Inflammatory macrophage (primary cell): ENCODE data around the gene ARL4C.
"Not testable (repeated sequence)": the region's sequence is repeated elsewhere in the genome, so short reads cannot be mapped to it uniquely, and the experiment has no call there.

Experiments used
- DNase-seq, 2 donors: peaks; one replicate each; pipeline ENCODE4 v3.0.0-alpha.2; 2020 to 2022

Gene ARL4C

DNA sequence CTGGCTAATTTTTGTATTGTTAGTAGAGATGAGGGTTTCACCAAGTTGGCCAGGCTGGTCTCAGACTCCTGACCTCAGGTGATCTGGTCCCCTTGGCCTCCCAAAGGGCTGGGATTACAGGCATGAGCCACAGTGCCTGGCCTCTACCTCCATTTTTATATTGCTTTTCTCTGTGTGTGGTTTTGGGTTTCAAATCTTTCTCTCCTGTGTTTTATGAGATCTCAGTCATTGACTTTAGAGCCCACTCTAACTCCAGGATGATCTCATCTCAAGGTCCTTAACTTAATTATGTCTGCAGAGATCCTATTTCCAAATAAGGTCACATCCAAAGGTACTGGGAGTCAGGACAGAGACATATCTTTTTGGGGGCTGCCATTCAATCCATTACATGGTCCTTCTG is 24.7 kb downstream of the ARL4C start:
- no peak for DNase-seq

GRCh38 chr2:234469972-234470371 is 26.9 kb downstream of the ARL4C start:
- DNase-seq = no peak

- no peak for DNase-seq
These were observed 27.5 kb downstream of the ARL4C start for GRCh38 chr2:234469251-234469845.

DNA sequence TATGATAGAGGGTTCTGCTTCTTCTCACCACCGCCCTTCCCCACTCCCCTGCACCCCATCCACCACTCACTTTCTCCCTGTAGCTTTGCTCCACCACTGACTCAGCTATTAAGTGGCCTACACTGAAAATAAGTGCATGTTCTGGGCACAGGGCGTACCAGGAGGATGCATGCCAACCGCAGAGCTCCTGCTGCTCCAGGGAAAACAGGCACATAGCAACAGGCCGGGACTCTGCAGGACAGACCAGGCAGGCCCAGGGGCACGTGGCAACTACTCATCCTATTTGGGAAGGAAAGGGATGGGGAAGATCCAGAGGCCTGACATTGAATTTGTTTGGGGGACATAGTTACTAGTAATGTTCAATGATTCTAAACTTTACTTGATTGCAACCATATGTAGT is 28.4 kb downstream of the ARL4C start:
- no peak for DNase-seq

DNA sequence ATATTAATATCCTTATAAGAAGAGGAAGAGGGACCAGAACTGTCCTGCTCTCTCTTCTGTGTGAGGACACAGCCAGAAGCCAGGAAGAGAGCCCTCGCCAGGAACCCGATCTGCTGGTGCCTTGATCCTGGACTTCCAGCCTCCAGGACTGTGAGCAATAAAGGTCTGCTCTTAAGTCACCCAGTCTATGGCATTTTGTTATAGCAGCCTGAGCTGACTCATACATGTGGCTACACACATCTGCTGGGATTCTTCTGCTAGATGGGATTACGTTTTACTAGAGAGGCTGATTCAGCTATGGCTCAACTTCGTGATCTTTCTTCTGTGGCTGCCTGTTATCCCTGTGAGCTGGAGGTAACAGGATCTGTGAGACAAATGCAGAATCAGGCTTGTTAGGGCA is 29.6 kb downstream of the ARL4C start:
- no peak for DNase-seq

DNA sequence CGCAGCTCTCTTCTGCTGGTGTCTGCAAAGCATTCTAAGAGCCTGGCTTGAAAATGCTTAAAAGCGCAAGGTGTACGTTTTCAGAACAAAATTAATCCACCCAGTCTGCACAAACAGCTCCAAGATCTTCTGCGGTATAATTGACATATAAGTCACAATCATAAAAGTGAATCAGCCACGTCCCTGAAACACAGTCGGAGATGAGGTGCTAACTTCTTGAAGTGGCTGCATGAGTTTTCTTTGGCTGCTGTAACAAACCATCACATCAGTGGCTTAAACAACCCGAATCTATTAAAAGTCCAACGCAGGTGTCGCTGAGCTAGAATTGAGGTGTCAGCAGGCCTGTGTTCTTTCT is 32.6 kb downstream of the ARL4C start:
- DNase-seq = no peak

DNA sequence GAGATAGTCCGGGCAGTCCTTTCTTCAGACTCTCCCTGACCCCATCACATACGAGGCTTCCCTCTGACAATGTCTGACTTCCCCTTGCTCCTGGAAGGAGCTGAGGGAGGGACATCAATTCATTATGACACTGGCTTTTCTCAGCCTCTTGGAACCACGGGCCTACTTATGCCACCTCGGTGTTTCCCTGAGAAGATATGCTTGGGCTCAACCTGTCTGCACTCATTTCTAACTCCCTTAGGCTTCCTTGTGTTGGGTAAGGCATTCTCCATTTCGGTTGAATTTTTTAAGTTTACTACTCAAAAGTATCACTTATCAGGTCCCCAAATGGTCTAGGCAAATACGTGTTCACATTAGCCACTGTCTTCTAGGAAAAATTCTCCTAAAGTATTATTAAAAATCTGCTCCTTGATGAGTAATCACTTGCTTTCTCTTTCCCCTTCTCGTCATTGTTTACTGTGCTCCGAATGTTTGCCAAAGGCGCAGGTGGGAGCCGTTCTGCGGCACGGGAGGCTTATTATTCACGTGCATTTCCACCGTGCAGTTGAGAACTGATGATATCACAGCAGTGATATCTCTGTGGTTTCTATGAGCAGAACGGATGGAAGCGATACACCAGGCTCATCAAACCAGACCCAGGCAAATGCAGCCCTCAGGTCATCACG is 33.1 kb downstream of the ARL4C start:
- DNase-seq = no peak

- no peak for DNase-seq
These were observed 34.5 kb downstream of the ARL4C start for GRCh38 chr2:234462218-234462992.

DNA sequence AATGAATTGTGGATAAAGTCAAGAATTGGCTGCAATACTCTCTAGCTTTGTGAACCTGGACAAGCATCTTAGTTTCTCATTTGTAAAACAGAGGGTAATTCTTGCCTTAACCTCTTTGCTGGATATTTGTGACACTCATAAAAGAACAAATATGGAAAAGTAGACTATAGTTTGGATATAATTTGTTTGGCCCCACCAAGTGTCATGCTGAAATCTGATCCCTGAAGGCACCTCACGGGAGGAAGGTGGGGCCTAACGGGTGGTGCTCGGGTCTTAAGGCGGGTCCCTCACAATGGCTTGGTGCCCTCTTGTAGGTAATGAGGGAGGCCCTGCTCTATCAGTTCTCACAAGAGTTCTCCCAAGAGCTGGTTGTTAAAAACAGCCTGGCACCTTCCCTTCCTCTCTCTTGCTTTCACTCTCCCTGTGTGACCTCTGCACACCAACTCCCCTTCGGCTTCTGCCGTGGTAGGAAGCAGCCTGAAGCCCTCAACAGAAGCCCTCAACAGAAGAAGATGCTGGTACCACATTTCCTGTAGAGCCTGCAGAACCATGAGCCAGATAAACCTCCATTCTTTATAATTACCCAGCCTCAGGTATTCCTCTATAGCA is 37.4 kb downstream of the ARL4C start:
- no peak for DNase-seq

DNA sequence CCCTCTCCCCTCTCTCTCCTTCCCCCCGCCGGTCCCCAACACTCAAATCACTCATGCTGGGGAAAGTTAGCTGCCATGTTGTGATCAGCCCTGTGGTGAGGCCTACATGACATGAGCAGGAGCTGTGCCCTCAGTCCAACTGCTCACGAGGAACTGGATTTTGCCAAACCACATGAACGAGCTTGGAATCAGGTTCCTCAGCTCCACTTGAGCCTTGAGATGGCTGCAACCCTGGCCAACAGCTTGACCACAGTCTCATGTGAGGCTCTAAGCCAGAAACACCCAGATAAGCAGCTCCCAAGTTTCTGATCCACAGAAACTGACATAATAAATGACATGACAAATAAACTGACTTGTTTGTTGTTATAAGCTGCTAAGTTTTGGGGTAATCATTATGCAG is 38.4 kb downstream of the ARL4C start:
- no peak for DNase-seq

DNA sequence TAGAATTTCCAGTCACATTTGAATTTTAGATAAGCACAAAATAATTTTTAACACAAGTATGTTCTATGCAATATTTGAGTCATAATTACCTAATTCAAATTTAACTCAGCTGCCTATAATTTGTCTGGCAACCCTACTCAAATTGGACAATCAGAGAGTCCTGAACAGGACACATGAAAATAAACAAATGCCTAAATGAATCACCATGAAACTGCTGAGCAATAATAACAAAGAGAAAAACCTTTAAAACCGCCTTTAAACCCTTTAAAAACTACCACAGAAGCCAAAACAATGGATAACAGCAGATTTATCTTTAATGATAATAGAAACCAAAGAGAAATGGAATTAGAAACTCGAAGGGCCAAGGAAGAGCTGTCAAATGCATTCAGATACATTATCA is 39.5 kb downstream of the ARL4C start:
- no peak for DNase-seq

DNA sequence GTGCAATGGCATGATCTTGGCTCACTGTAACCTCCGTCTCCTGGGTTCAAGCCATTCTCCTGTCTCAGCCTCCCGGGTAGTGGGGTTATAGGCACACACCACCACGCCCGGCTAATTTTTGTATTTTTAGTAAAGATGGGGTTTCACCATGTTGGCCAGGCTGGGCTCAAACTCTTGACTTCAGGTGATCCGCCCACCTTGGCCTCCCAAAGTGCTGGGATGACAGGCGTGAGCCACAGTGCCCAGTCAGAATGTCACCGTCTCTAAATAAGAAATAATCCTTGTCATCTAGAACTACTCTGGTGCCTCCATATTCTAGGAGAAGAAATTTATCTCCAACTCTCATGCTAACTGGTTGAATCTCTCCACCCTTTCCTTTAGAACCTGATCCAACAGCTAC is 41.6 kb downstream of the ARL4C start:
- DNase-seq = not testable (repeated sequence)

DNA sequence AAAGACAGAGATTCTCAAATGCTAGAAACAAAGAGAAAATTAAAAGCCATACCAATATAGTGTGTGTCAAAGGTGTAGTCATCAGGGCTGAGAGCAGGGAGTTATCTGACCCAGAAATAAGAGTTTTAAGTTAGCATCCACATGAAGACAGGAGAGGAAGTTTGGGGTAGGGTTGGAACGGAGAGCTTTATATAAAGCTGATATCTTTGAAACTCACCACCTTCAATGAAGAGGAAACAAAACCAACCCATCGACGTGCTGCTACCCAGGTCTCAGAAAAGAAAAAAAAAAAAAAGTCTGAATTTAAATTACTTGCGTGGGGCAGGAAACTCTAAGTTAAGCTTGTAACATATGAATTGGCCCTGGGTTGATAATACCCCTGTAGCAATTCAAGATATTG is 42.4 kb downstream of the ARL4C start:
- no peak for DNase-seq

DNA sequence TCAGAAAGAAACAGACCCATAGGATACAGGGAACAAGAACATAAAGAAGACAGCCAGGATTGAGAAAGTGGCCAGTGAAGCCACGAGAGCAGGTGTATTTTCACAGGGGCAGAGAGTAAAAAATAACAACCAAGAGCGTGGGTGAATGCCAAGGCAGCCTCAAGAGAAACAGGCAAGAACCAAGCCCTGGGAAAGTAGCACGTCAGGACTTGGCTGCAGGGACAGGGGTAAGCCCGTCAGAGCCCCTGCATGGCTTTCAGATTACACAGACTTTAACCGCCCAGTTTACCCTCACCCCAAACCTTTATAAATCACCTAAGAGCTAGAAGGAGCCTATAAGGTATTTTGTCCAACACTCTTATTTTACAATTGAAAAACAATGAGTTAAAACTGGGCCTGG is 43.7 kb downstream of the ARL4C start:
- DNase-seq = no peak

DNA sequence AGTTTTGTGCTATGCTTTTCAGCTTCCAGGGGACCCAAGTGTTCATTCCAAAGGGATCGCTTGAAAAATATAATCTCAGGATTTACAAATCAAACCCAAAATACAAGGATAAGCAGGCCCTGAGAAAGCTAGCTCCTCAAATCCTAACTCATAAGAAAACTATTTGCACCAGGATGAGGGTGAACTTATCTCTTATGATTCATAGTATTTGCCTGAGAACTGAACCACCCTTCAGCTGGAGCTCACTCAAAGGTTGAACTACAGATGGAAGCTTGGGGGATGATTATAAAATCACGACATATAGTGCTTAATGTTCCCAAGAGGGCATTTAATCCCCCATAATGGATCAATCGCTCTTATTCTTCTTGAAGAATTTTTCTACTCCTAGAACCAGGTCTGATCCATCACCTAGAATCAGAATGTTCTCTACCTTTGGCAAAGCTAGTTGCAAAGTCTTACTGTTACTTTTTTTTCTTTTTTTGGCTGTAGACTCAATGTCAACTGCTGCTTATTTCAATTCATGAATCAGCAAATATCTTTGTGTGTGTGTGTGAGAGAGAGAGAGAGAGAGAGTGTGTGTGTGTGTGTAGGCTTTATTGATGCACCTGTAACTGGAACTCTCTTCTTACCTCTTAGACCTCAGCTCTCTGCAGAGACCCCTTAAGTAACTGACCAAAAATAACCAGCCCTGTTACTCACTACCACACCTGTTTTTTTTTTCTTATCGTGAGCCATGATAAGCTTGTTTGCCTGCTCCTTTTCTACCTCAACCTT is 44.8 kb downstream of the ARL4C start:
- no peak for DNase-seq

DNA sequence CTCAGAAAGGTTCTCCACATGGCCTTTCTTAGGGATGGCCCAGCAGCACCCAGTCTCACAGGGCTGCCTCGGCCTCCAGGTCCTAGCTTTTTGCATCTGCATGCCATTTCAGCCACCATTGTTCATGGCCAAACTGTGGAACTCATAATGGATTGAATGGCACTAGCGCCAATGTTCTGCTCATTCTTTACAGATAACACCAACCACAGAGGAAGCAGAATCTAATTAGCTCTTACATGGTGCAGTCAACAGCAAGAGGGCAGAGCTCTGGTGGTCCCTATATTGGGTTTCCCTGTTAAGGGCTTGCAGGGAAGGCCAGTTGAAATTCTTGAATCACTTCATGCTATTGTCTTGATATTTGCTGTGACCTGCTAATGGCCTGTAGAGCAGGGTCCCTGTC is 45.6 kb downstream of the ARL4C start:
- no peak for DNase-seq

DNA sequence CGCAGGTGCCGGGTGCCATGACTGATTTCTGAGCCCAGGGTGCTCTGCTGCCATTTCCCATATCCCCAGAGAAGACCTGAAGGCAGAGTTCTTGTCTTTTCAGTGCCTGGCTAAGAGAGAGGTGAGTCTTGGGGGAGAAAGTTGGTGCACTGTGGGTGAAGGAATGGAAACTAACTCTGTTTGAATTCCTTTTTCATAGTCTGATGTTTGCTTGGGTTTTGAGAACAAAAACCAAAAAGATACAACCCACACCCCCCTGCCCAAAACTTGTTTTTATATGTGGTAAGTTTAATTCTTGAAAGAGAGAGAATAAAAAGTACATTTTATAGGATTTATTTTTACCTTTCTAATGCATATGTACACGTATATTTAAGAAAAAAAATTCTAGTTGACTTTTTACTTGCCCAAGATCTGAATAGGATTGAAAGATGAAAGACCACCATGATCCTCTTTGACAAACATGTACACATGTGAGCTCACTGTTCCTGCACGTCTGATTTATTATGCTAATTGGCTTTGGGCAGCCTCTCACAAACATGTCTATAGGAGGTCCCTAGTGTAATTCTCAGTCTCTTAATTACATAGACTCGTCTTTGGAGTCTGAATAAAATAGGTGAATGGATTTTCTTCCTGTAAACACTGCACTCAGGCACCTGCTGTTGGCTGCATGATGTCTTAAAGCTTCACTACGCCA is 46.3 kb downstream of the ARL4C start:
- DNase-seq = no peak

GRCh38 chr2:234448506-234449184 is 48.2 kb downstream of the ARL4C start:
- DNase-seq = no peak

DNA sequence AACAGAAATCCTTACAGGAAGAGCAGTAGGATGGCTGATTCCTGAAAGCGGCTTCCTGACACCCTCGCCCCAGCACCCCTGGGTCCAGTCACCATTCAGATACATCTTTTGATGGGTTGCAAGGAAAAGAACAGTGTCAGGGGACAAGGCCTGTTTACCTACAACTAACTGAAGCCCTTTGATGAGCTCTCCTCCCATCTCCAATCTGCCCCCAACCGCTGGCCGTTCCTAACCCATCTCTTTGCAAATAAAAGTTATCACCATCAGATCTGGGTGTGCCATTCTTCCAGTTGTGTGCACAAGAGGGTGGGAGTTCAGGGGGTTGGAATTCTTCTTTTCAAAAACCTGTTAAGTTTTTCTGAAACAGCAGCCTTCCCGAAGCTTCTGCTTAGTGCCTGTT is 48.9 kb downstream of the ARL4C start:
- DNase-seq = no peak

DNA sequence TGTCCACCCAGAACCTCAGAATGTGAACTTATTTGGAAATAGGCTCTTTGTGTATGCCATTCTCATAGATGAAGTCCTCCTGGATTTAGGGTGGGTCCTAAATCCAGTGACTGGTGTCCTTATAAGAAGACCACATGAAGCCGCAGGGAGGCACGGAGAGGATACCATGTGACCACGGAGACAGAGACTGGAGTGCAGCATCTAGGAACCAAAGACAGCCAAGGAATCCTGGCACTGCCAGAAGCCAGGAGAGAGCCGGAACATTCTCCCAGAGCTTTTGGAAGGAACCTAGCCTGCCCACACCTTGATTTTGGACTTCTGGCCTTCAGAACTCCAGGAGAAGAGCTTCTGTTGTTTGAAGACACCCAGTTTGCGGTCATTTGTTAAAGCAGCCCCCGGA is 49.7 kb downstream of the ARL4C start:
- DNase-seq = no peak

DNA sequence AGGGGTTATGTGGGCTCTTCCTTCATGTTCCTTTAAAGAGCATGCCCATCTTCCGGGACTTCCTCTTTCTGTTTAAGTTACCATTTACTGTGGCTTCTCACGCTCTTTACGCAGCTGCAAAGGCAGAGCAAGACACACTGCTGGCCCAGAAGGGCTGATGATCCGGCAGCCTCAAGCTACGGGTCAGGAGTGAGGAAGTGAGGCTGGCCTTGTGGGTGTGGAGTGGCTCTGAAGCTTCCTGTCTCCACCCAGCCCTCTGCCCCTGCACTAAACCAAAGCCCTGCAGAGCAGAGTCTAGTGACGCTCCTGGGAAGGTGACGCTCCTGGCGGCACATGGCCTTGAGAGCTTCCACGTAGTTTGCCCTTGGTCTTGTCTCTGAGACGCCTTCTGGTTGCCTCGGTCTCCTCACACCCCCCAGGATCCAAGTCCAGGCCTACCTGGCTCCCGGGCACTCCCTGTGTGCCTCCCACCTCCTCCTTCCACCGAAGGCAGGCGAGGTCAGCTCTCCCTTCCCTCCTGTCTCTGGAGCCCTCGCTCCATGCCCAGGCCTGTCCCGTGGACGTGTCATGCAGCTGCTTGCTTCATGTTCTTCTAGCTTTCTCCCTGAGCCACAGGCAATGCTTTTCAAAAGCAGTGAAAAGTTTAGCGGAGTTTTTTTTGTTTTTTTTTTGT is 50.3 kb downstream of the ARL4C start:
- DNase-seq = peak; percentile 98 to 99
